SU-DHL-6 (cell line): ENCODE measurements around the gene C5orf15.

ENCODE experiments used
- H2AFZ ChIP-seq: fragments of 200-600 bp; sonication (generic); 2 replicates; pipeline ENCODE4 v1.6.1; 2014; ENCODE audit warnings: low read depth, mild to moderate bottlenecking, moderate library complexity, mixed read lengths, antibody characterized with exemption, low read length; ENCODE audit not compliant: severe bottlenecking
- H3F3A ChIP-seq: fragments of 200-600 bp; shearing (Covaris generic); 2 replicates; pipeline ENCODE4 v1.6.0; 2016; ENCODE audit warnings: antibody characterized with exemption, mild to moderate bottlenecking; ENCODE audit not compliant: insufficient read depth
- H3K27ac ChIP-seq: fragments of 200-600 bp; sonication (generic); 2 replicates; pipeline ENCODE4 v1.5.1; 2016; ENCODE audit warnings: low read depth, mild to moderate bottlenecking, low read length, moderate library complexity, mixed read lengths
- H3K27me3 ChIP-seq: fragments of 200-600 bp; sonication (generic), shearing (Covaris generic); 2 replicates; pipeline ENCODE4 v1.6.0; 2014; ENCODE audit warnings: mild to moderate bottlenecking, low read length
- H3K36me3 ChIP-seq: fragments of 200-600 bp; sonication (generic); 2 replicates; pipeline ENCODE4 v1.6.1; 2014; ENCODE audit warnings: mild to moderate bottlenecking, low read length, mixed read lengths
- H3K4me2 ChIP-seq: fragments of 300-600, 200-600 bp; shearing (Covaris generic), sonication (generic); 2 replicates; pipeline ENCODE4 v1.6.0; 2014; ENCODE audit warnings: low read length, low read depth, mild to moderate bottlenecking; ENCODE audit not compliant: poor library complexity, severe bottlenecking
- H3K4me3 ChIP-seq: fragments of 200-600 bp; sonication (generic); 2 replicates; pipeline ENCODE4 v1.5.1; 2014; ENCODE audit warnings: antibody characterized with exemption, low read length, mild to moderate bottlenecking, mixed read lengths; ENCODE audit not compliant: insufficient read depth, poor library complexity, severe bottlenecking
- H3K79me2 ChIP-seq: fragments of 200-600 bp; sonication (generic); 2 replicates; pipeline ENCODE4 v1.6.1; 2014; ENCODE audit warnings: mild to moderate bottlenecking, low read length, moderate library complexity; ENCODE audit not compliant: insufficient read depth
- H3K9ac ChIP-seq: fragments of 200-600 bp; sonication (generic); 2 replicates; pipeline ENCODE4 v1.7.0; 2014; ENCODE audit warnings: mild to moderate bottlenecking, low read length
- H3K9me2 ChIP-seq: fragments of 200-600 bp; sonication (generic); replicated peaks from 2 replicates; pipeline ENCODE4 v1.6.1; 2014; ENCODE audit warnings: low read length; ENCODE audit not compliant: insufficient read depth
- H3K9me3 ChIP-seq: fragments of 200-600 bp; sonication (generic); 2 replicates; pipeline ENCODE4 v1.6.1; 2014; ENCODE audit warnings: low read length, mixed read lengths; ENCODE audit not compliant: insufficient read depth
- H4K20me1 ChIP-seq: fragments of 200-600 bp; sonication (generic); 2 replicates; pipeline ENCODE4 v1.6.1; 2014; ENCODE audit warnings: low read depth, mild to moderate bottlenecking, antibody characterized with exemption, low read length, moderate library complexity, mixed read lengths
- EZH2phosphoT487 ChIP-seq: fragments of 200-600 bp; sonication (generic), shearing (Covaris generic); conservative IDR thresholded peaks from 2 replicates; pipeline ENCODE4 v1.6.1; 2018; ENCODE audit warnings: mild to moderate bottlenecking, antibody characterized with exemption, low read length, moderate library complexity, mixed read lengths
- TF ChIP-seq, protein P1 (sequence below): fragments of 200-600 bp; sonication (generic); IDR thresholded peaks from one replicate; pipeline ENCODE4 v1.5.1; 2017; ENCODE audit warnings: antibody characterized with exemption, mild to moderate bottlenecking, low read length, moderate library complexity; ENCODE audit not compliant: insufficient read depth, poor library complexity, severe bottlenecking

Gene C5orf15

DNA sequence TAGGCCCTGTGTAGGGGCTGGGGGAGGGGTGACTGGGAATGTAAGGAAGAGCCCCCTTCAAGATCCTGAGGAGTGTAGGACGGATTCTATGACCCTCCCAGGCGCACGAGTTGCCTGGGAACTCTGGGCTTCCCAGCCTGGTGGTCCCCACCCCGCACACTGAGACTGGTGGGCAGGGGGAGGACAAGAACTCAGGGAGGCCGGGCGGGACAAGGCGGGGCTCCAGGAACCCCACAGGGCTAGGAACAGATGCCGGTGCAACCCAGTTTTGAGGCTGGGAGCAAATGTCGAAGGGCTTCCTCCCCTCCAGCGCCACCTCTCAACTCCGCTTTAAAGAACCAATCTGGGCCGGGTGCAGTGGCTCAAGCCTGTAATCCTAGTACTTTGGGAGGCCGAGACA, 37.7 kb upstream of the C5orf15 start:
- H3K9ac ChIP-seq, result no peak overlapping the region
- TF ChIP-seq, protein P1, sequence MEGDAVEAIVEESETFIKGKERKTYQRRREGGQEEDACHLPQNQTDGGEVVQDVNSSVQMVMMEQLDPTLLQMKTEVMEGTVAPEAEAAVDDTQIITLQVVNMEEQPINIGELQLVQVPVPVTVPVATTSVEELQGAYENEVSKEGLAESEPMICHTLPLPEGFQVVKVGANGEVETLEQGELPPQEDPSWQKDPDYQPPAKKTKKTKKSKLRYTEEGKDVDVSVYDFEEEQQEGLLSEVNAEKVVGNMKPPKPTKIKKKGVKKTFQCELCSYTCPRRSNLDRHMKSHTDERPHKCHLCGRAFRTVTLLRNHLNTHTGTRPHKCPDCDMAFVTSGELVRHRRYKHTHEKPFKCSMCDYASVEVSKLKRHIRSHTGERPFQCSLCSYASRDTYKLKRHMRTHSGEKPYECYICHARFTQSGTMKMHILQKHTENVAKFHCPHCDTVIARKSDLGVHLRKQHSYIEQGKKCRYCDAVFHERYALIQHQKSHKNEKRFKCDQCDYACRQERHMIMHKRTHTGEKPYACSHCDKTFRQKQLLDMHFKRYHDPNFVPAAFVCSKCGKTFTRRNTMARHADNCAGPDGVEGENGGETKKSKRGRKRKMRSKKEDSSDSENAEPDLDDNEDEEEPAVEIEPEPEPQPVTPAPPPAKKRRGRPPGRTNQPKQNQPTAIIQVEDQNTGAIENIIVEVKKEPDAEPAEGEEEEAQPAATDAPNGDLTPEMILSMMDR, result no peak
- no peak for TF ChIP-seq EZH2phosphoT487
- no peaks in the 10 kb centered on the region for H3F3A ChIP-seq
- no peaks in the 10 kb centered on the region for H3K27me3 ChIP-seq
- no peak overlapping the region for H3K4me3 ChIP-seq
- H3K36me3 ChIP-seq, result no peaks in the 10 kb centered on the region
- no peak overlapping the region for H3K4me2 ChIP-seq
- no peaks in the 10 kb centered on the region for H3K9me3 ChIP-seq
- H3K79me2 ChIP-seq, result peaks cover 33% of the 10 kb centered on the region
- 0 out of 2 replicates have a peak, but pooled peaks cover under 1% of the 10 kb centered on the region for H4K20me1 ChIP-seq
- no peak overlapping the region for H3K27ac ChIP-seq
- no peak overlapping the region for H2AFZ ChIP-seq
- no peaks in the 10 kb centered on the region for H3K9me2 ChIP-seq

DNA sequence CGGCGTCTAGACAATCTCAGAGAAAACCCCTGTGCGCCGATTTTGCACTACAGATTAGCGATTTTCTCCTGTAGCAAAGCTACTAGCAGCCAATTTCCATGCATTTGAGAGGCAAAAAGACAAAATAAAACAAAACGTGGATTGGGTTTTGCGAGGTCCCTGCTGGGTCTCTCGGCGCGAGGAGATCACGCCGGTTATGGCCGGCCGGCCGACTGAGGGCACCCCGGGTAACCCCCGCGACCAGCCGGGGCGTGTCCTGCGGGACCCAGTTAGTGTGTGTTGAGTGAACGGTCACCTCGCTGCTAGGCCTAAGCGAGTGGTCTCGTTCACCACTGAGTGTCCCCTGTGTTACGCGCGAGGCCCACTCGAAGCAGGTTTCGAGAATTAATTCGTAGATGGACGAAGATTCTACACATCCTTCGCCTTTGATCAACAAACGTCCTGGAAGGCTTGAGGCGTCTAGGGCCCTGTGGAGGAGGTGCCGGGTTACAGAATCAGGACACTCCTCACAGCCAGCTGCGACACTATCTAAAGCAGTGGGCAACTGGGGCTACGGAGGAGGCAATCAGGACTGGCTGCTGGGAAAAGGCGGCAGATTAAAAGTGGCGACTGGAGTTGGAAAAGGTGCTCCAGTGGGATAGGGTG, 37.1 kb upstream of the C5orf15 start:
- no peaks in the 10 kb centered on the region for H3K27me3 ChIP-seq
- H3F3A ChIP-seq, result no peaks in the 10 kb centered on the region
- peaks cover 39% of the 10 kb centered on the region for H3K79me2 ChIP-seq
- peak overlapping the region; percentile 87; the same call in 1 of the 2 replicates for H3K27ac ChIP-seq
- H3K4me2 ChIP-seq, result peak overlapping the region; percentile 67
- H3K9me3 ChIP-seq, result no peaks in the 10 kb centered on the region
- TF ChIP-seq EZH2phosphoT487, result no peak
- TF ChIP-seq, protein P1, result no peak
- H3K4me3 ChIP-seq, result peak overlapping the region; percentile 77
- H3K36me3 ChIP-seq, result no peaks in the 10 kb centered on the region
- H4K20me1 ChIP-seq, result 0 out of 2 replicates have a peak, but pooled peaks cover 5% of the 10 kb centered on the region
- H3K9me2 ChIP-seq, result no peaks in the 10 kb centered on the region
- H3K9ac ChIP-seq, result peak overlapping the region; percentile 88
- peak overlapping the region; percentile 88 for H2AFZ ChIP-seq

DNA sequence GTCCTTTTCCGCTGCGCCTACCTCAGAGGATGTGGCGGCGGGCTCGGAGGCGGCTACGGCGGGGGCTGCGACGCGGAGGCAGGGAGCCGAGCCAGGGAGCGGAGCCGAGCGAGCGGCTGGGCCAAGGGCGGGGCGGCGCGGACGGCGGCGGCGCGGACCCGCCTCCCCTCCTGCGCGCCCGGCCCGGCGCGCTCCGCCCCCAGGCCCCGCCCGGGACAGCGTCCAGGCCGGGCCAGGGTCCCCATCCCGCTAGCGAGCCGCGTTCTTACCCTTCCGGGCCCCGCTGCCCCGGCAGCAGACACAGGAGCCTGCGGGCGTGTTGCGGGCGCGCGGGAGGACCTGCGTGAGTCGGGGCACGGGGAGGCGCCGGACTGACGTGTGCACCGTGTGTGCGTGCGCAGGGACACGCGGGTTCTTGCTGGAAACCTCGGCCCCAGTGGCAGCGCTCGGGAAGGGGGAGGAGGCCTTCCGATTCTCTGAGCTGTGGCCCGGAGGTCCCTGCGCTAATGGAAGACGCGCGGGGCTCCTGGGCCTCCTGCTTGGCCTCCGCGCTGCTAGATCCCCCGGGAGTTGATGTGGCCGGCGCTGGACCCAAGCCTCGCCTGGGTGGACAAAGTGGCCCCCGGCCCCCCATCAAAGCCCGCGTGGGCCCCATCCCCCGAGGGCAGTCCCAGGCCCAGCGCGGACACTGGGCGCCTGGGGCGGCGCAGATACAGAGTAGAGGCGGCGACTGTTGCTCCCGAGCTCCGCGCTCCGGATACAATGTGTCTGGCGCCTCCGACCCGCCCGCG, 36.4 kb upstream of the C5orf15 start, which contains the start of gene VDAC1:
Gene VDAC1, minus strand, starts transcription at position 350 of the 791 bp plus-strand sequence. CDS start 11,963 bp downstream, outside the sequence.
- H3K9me3 ChIP-seq, result no peaks in the 10 kb centered on the region
- no peaks in the 10 kb centered on the region for H3F3A ChIP-seq
- H3K9me2 ChIP-seq, result no peaks in the 10 kb centered on the region
- peak within 1 kb of the TSS; percentile 81 for H3K4me2 ChIP-seq
- H3K9ac ChIP-seq, result peak within 1 kb of the TSS; percentile 88
- peaks cover 5% of the 10 kb centered on the region; the same call in 1 of the 2 replicates for H4K20me1 ChIP-seq
- H3K27me3 ChIP-seq, result no peaks in the 10 kb centered on the region
- no peaks in the 10 kb centered on the region for H3K36me3 ChIP-seq
- TF ChIP-seq, protein P1, result no peak
- no peak for TF ChIP-seq EZH2phosphoT487
- peaks cover 46% of the 10 kb centered on the region for H3K79me2 ChIP-seq
- H3K4me3 ChIP-seq, result peak within 1 kb of the TSS; percentile 77
- H3K27ac ChIP-seq, result peak within 1 kb of the TSS; percentile 87
- H2AFZ ChIP-seq, result peak within 1 kb of the TSS; percentile 88
